ENCODE data around the gene ANKRD50. TPM values are rescaled to one million over a fixed set of nuclear protein-coding genes. Genes with fewer than 3 reads are reported as not detected.

The ANKRD50 gene
- total RNA-seq, 1 experiment from 2014 or later: 16.5 TPM

DNA sequence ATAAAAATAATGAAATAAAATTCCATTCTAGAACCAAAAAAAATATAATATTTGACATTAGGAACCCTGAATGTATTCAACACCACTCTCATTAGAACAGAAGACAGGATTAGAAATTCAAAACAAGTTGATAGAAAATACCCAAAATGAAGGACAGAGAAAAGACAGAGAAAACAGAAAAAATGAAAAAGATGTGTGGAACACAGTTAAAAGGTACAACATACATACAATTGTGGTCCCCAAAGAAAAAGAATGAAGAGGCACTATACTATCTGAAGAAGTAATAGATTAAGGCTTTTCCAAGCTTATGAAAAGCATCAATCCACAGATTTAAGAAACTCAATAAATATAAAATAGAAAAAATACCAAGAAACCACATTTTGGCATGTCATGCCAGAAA lies 16.4 kb downstream of the ANKRD50 start (continued):
- TF ChIP-seq CTCF (IDR thresholded peaks at IDR 0.05 in 2 of 3, conservative IDR thresholded peaks at IDR 0.05 in 1 of 3; ENCODE audit: borderline replicate concordance in 1 of 3, insufficient read depth in 1 of 3, low read depth in 2 of 3, low read length in 2 of 3): no peak
- TF ChIP-seq EZH2phosphoT487 (IDR thresholded peaks at IDR 0.05; ENCODE audit: borderline replicate concordance): no peak
- no peak for TF ChIP-seq YY1 (IDR thresholded peaks at IDR 0.05; ENCODE audit: extremely low read depth, insufficient replicate concordance, low read depth, low read length)
- TF ChIP-seq POLR2A (IDR thresholded peaks at IDR 0.05; ENCODE audit: borderline replicate concordance, extremely low read depth, insufficient read depth, insufficient read length): no peak
- no peak for TF ChIP-seq SRF (IDR thresholded peaks at IDR 0.05; ENCODE audit: low read depth)
- TF ChIP-seq, protein P1, sequence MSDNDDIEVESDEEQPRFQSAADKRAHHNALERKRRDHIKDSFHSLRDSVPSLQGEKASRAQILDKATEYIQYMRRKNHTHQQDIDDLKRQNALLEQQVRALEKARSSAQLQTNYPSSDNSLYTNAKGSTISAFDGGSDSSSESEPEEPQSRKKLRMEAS (IDR thresholded peaks at IDR 0.05): no peak
- no peak for TF ChIP-seq CEBPB (IDR thresholded peaks at IDR 0.05; ENCODE audit: low read depth)
- no peak for TF ChIP-seq POLR2AphosphoS5 (IDR thresholded peaks at IDR 0.05; ENCODE audit: low read depth, low read length)
- no peak for TF ChIP-seq ZNF274 (IDR thresholded peaks at IDR 0.05; ENCODE audit: low read depth, low read length)

- H3K79me2 ChIP-seq (ENCODE audit: insufficient read depth, low read length): peaks cover 53% of the 10 kb centered on the region
These were observed 17.5 kb downstream of the ANKRD50 start for GRCh38 chr4:124694946-124695598.

More at GRCh38 chr4:124694946-124695598, 17.5 kb downstream of the ANKRD50 start:
- RAD21 ChIA-PET (ENCODE audit: low non-redundant PET in 1 of 2, low total read pairs in 2 of 2, uncharacterized antibody in 2 of 2, unreplicated experiment in 2 of 2): no interaction called here
- POLR2A ChIA-PET: no interaction called here
- Histone ChIP-seq H3K4me1 (ENCODE audit: control insufficient read depth in 1 of 2, insufficient read depth in 2 of 2, low read length in 2 of 2) (no peaks in the 10 kb centered on the region), H3K27me3 (ENCODE audit: insufficient read depth, low read length) (no peaks in the 10 kb centered on the region), H3K9ac (ENCODE audit: low read length) (no peak overlapping the region), H4K20me1 (ENCODE audit: insufficient read depth) (no peaks in the 10 kb centered on the region), H3K9me2 (ENCODE audit: insufficient read depth) (no peaks in the 10 kb centered on the region), H3K9me3 (ENCODE audit: control insufficient read depth in 1 of 2, insufficient read depth in 1 of 2, low read depth in 1 of 2, low read length in 2 of 2) (no peaks in the 10 kb centered on the region; a peak in 1 of 4 replicates), H3K27ac (ENCODE audit: low read depth, low read length) (no peak overlapping the region), H3K4me2 (ENCODE audit: low read length) (no peak overlapping the region), H3K4me3 (replicated peaks in 1 of 2; ENCODE audit: low read depth in 1 of 2, low read length in 2 of 2) (no peak overlapping the region), H3K36me3 (ENCODE audit: control insufficient read depth in 1 of 2, insufficient read depth in 2 of 2, low read length in 2 of 2) (no peaks in the 10 kb centered on the region), H2AFZ (ENCODE audit: low read depth, low read length, poor library complexity, severe bottlenecking) (no peak overlapping the region)
- CTCF ChIA-PET: no interaction called here
- ATAC-seq (no peak), DNase-seq (ENCODE audit: low read depth, low spot score) (no peak)
- TF ChIP-seq POLR2AphosphoS5 (IDR thresholded peaks at IDR 0.05; ENCODE audit: low read depth, low read length) (no peak), JUND (IDR thresholded peaks at IDR 0.05) (no peak), CEBPB (IDR thresholded peaks at IDR 0.05; ENCODE audit: low read depth) (no peak), SP1 (IDR thresholded peaks at IDR 0.05; ENCODE audit: low read depth) (no peak), POLR2A (IDR thresholded peaks at IDR 0.05; ENCODE audit: borderline replicate concordance, extremely low read depth, insufficient read depth, insufficient read length) (no peak), ELF1 (IDR thresholded peaks at IDR 0.05; ENCODE audit: borderline replicate concordance, low read depth) (no peak)
- TF ChIP-seq, protein P2, sequence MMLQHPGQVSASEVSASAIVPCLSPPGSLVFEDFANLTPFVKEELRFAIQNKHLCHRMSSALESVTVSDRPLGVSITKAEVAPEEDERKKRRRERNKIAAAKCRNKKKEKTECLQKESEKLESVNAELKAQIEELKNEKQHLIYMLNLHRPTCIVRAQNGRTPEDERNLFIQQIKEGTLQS (IDR thresholded peaks at IDR 0.05): no peak
- no TSS peak for BruUV-seq (replicated peaks)
- intact Hi-C loops (cut with micrococcal nuclease): no loop called here

Measured in HCT116 (cell line).